Neural cell (in vitro differentiated cells): Measurements from ENCODE around the gene CXCL5. TPM values are rescaled to one million over a fixed set of nuclear protein-coding genes. Genes with fewer than 3 reads are reported as not detected.

ENCODE experiments used
- H2AFZ ChIP-seq: fragments of 200-600, 300-800 bp; sonication (generic), shearing (Covaris generic); 2 replicates; pipeline ENCODE4 v1.6.0; 2014; ENCODE audit warnings: low read depth, mild to moderate bottlenecking, antibody characterized with exemption, low read length, moderate library complexity
- H3F3A ChIP-seq: fragments of 200-600 bp; shearing (Covaris generic); 2 replicates; pipeline ENCODE4 v1.6.1; 2016; ENCODE audit warnings: mild to moderate bottlenecking, moderate library complexity, mixed read lengths, antibody characterized with exemption, low read length; ENCODE audit not compliant: insufficient read depth, poor library complexity, severe bottlenecking
- H3K27ac ChIP-seq: fragments of 200-600, 300-800 bp; sonication (generic), shearing (Covaris generic); 2 replicates; pipeline ENCODE4 v1.5.1; 2014; ENCODE audit warnings: mild to moderate bottlenecking, low read length, moderate library complexity
- H3K27me3 ChIP-seq: fragments of 300-800, 200-600 bp; sonication (generic), shearing (Covaris generic); 2 replicates; pipeline ENCODE4 v1.6.0; 2014; ENCODE audit warnings: mild to moderate bottlenecking, low read depth, low read length, moderate library complexity; ENCODE audit not compliant: insufficient read depth
- H3K36me3 ChIP-seq: fragments of 300-800, 200-600 bp; sonication (generic), shearing (Covaris generic); 2 replicates; pipeline ENCODE4 v1.5.1; 2014; ENCODE audit warnings: mild to moderate bottlenecking, antibody characterized with exemption, low read length, moderate library complexity; ENCODE audit not compliant: insufficient read depth
- H3K4me2 ChIP-seq: fragments of 300-800, 200-600 bp; sonication (generic), shearing (Covaris generic); 2 replicates; pipeline ENCODE4 v1.6.0; 2014; ENCODE audit warnings: mild to moderate bottlenecking, low read length
- H3K4me3 ChIP-seq: fragments of 300-800, 200-600 bp; sonication (generic), shearing (Covaris generic); 2 replicates; pipeline ENCODE4 v1.5.1; 2014; ENCODE audit warnings: mild to moderate bottlenecking, low read length, moderate library complexity
- H3K79me2 ChIP-seq: fragments of 200-600 bp; shearing (Covaris generic); replicated peaks from 2 replicates; pipeline ENCODE4 v1.6.0; 2014; ENCODE audit warnings: mild to moderate bottlenecking, low read length, moderate library complexity; ENCODE audit not compliant: insufficient read depth
- H3K9ac ChIP-seq: fragments of 300-800, 200-600 bp; sonication (generic), shearing (Covaris generic); 2 replicates; pipeline ENCODE4 v1.6.1; 2016; ENCODE audit warnings: mild to moderate bottlenecking, low read length, mixed read lengths
- H3K9me2 ChIP-seq: fragments of 200-600 bp; shearing (Covaris generic); 2 replicates; pipeline ENCODE4 v1.6.1; 2016; ENCODE audit warnings: mild to moderate bottlenecking, low read length, mixed read lengths; ENCODE audit not compliant: insufficient read depth
- H3K9me3 ChIP-seq: fragments of 200-600, 300-800 bp; sonication (generic), shearing (Covaris generic); 2 replicates; pipeline ENCODE4 v1.6.1; 2016; ENCODE audit warnings: mild to moderate bottlenecking, mixed run types, low read length, moderate library complexity, mixed read lengths
- H4K20me1 ChIP-seq: fragments of 200-600 bp; shearing (Covaris generic); 2 replicates; pipeline ENCODE4 v1.6.1; 2016; ENCODE audit warnings: mild to moderate bottlenecking, mixed run types; ENCODE audit not compliant: insufficient read depth
- EZH2 ChIP-seq: fragments of 200-600, 300-800 bp; shearing (Covaris generic), sonication (generic); IDR thresholded peaks from 2 replicates; pipeline ENCODE4 v1.6.1; 2014; ENCODE audit warnings: antibody characterized with exemption, low read length, borderline replicate concordance, mild to moderate bottlenecking; ENCODE audit not compliant: insufficient read depth, poor library complexity, severe bottlenecking
- MXI1 ChIP-seq: fragments of 450-650 bp; conservative IDR thresholded peaks from 2 replicates; pipeline ENCODE4 v1.6.1; 2014; ENCODE audit warnings: antibody characterized with exemption, mild to moderate bottlenecking; ENCODE audit not compliant: poor library complexity, severe bottlenecking
- POLR2AphosphoS5 ChIP-seq: IDR thresholded peaks from 2 replicates; pipeline ENCODE4 v1.6.1; 2012
- RAD21 ChIP-seq: fragments of 450-650 bp; conservative IDR thresholded peaks from 2 replicates; pipeline ENCODE4 v1.6.1; 2014; ENCODE audit warnings: antibody characterized with exemption, mild to moderate bottlenecking, moderate library complexity
- SMC3 ChIP-seq: fragments of 450-650 bp; conservative IDR thresholded peaks from 2 replicates; pipeline ENCODE4 v1.6.1; 2014; ENCODE audit warnings: antibody characterized with exemption, mild to moderate bottlenecking, moderate library complexity; ENCODE audit not compliant: poor library complexity
- TAF1 ChIP-seq: IDR thresholded peaks from 2 replicates; pipeline ENCODE4 v1.6.1; 2012; ENCODE audit warnings: low read depth
- polyA plus RNA-seq: library from polyadenylated mRNA; depleted of rRNA; stranded (reverse); fragments of >200 nt; gene quantifications from 2 replicates; pipeline ENCODE4 v1.2.3, GENCODE V29; 2014
- TF ChIP-seq, protein P1 (sequence below): fragments of 450-650 bp; IDR thresholded peaks from 2 replicates; pipeline ENCODE4 v1.5.1; 2014; ENCODE audit warnings: antibody characterized with exemption, mild to moderate bottlenecking, moderate library complexity; ENCODE audit not compliant: poor library complexity, severe bottlenecking

CXCL5 gene
- polyA plus RNA-seq, 1 donor from 2014 or later: not detected

DNA sequence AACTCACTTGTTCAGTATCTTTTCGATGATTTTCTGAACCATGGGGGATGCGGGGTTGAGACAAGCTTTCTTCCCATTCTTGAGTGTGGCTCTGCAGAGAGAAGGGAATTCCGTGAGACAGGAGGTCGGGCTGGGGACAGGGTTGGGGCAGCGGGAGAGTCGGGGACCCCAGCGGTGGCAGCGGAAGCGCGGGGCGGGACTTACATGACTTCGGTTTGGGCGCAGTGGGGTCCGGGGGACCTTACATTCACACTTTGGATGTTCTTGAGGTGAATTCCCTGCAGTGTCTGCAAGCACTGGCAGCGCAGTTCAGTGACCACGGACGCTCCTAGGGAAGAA, 39.6 kb upstream of the CXCL5 start:
- Histone ChIP-seq H3K79me2 (no peaks in the 10 kb centered on the region), H2AFZ (no peak overlapping the region), H3K9me3 (no peaks in the 10 kb centered on the region), H3K9ac (no peak overlapping the region), H3F3A (no peaks in the 10 kb centered on the region), H3K36me3 (no peaks in the 10 kb centered on the region), H3K4me3 (peak overlapping the region; percentile 73), H4K20me1 (no peaks in the 10 kb centered on the region), H3K4me2 (peak overlapping the region; percentile 77), H3K27ac (no peak overlapping the region), H3K27me3 (peaks cover 25% of the 10 kb centered on the region), H3K9me2 (no peaks in the 10 kb centered on the region)
- TF ChIP-seq TAF1: no peak
- no peak for TF ChIP-seq RAD21
- TF ChIP-seq, protein P1, sequence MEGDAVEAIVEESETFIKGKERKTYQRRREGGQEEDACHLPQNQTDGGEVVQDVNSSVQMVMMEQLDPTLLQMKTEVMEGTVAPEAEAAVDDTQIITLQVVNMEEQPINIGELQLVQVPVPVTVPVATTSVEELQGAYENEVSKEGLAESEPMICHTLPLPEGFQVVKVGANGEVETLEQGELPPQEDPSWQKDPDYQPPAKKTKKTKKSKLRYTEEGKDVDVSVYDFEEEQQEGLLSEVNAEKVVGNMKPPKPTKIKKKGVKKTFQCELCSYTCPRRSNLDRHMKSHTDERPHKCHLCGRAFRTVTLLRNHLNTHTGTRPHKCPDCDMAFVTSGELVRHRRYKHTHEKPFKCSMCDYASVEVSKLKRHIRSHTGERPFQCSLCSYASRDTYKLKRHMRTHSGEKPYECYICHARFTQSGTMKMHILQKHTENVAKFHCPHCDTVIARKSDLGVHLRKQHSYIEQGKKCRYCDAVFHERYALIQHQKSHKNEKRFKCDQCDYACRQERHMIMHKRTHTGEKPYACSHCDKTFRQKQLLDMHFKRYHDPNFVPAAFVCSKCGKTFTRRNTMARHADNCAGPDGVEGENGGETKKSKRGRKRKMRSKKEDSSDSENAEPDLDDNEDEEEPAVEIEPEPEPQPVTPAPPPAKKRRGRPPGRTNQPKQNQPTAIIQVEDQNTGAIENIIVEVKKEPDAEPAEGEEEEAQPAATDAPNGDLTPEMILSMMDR: no peak

DNA sequence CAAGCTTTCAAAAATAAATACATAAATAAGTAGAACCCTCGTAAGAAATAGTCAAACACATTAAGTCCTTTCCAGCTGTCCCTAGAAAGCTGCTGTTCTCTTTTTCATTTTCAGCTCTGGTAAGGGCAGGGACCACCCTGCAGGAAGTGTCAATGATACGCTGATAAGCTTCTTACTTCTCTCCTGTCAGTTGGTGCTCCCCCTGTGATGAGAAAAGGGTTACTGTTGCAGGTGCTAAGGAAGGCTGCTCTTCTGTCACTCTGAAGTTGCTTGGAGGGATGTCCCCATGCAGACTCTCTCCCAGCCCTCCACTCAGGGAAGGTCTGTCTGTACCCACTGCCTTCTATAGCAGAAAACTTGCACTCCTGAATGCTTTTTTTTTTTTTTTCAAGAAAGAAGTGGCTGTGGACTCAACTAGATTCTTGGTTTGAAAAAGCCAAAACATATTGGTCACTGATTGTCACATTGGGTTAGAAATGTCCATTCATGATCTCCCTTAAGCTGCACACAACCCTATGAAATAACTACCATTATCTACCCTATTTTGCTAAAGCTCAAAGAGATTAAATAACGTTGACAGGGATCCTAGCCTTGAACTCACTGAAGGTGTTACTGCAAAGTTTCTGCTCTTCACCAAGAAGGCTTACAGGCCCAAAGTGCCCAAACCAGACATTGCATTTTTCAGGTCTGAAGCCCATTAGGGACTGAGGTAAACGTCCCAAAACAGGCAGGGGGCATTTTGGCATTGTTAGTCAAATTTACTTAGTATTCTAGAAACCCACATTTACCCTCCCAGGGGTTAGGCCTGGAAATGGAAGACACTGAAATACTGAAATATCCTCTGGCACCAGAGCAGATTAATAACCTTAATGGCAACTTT, 38.8 kb upstream of the CXCL5 start:
- H2AFZ ChIP-seq: no peak overlapping the region
- H3F3A ChIP-seq: no peaks in the 10 kb centered on the region
- no peaks in the 10 kb centered on the region for H4K20me1 ChIP-seq
- no peaks in the 10 kb centered on the region for H3K9me3 ChIP-seq
- peak overlapping the region; percentile 73 for H3K4me3 ChIP-seq
- TF ChIP-seq, protein P1: no peak
- TF ChIP-seq MXI1 (no peak), EZH2 (no peak), RAD21 (no peak)
- H3K27ac ChIP-seq: no peak overlapping the region
- H3K9me2 ChIP-seq: no peaks in the 10 kb centered on the region
- no peak overlapping the region for H3K9ac ChIP-seq
- H3K27me3 ChIP-seq: peaks cover 25% of the 10 kb centered on the region
- no peaks in the 10 kb centered on the region for H3K36me3 ChIP-seq
- H3K4me2 ChIP-seq: no peak overlapping the region
- no peaks in the 10 kb centered on the region for H3K79me2 ChIP-seq

DNA sequence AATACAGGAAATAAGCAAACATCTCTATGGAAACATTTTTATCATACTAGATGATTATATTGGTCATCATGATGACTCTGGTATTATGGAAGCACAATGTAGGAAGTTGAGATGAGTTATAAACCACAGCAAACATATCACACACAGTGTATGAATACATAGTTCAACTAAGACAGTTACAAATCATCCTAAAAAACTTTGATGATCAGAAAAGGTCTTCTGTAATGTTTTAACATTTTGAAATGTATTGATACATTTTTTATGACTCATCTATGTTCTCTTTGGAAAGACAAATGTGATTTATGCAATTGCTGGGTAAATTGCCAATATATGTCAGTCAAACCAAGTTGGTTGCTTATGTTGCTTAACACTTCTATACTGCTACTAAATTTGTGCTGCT, 35.3 kb upstream of the CXCL5 start:
- H3K9me2 ChIP-seq: no peaks in the 10 kb centered on the region
- H3K4me2 ChIP-seq: no peak overlapping the region
- no peaks in the 10 kb centered on the region for H4K20me1 ChIP-seq
- H3K36me3 ChIP-seq: no peaks in the 10 kb centered on the region
- H3K27ac ChIP-seq: no peak overlapping the region
- H3K27me3 ChIP-seq: peaks cover 9% of the 10 kb centered on the region
- TF ChIP-seq POLR2AphosphoS5: no peak
- TF ChIP-seq, protein P1: no peak
- TF ChIP-seq MXI1: no peak
- no peak for TF ChIP-seq SMC3
- no peak for TF ChIP-seq RAD21
- TF ChIP-seq EZH2: no peak
- H3K9ac ChIP-seq: no peak overlapping the region
- H3K4me3 ChIP-seq: no peak overlapping the region
- H2AFZ ChIP-seq: no peak overlapping the region
- no peaks in the 10 kb centered on the region for H3K9me3 ChIP-seq
- no peaks in the 10 kb centered on the region for H3F3A ChIP-seq
- H3K79me2 ChIP-seq: no peaks in the 10 kb centered on the region
